Inflammatory macrophage treated with lipopolysaccharide for 1 hour (primary cell): ENCODE results near the gene NME3.
"Not testable (repeated sequence)": the region's sequence is repeated elsewhere in the genome, so short reads cannot be mapped to it uniquely, and the experiment has no call there.

ENCODE experiments used
- DNase-seq, 2 donors: peaks; one replicate each; pipeline ENCODE4 v3.0.0-alpha.2; 2020 to 2022

NME3 gene

DNA sequence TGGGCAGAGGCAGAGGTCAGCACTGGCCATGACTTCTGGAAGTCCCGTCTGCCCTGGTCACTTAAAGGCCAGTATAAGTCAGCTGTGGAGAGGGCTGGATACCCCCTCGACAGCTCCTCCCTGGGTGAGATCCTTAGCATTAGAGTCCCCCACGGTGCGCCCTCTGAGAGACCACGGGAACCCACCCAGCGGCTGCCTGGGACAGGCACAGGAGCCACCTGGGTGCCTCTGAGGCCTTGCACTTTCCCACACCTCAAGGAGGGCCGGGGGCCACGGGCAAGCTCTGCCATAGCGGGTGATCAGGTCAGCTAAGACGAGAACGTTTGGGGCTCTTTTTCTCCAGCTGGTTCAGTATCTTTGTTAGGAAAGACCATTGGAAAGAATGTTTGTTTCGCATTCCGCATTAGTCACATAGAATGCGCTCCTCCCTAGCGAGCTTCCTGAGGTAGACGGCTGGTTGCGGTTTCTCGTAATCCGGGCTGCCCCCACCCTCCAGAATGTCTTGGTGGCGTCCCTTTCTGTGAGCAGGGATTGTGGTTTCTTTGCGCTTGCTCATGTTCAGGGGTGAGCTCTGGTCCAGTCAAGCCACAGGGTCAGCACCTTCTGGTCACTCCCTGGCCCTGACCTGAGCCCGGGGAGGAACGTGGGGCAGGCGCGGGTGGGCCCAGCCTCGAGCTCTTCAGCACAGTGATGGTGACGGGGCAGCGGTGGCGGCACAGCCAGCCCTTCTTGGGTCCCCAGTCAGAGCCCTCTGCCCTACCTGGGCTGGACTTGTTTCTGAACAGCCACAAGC is 25.2 kb downstream of the NME3 start:
- no peak for DNase-seq

DNA sequence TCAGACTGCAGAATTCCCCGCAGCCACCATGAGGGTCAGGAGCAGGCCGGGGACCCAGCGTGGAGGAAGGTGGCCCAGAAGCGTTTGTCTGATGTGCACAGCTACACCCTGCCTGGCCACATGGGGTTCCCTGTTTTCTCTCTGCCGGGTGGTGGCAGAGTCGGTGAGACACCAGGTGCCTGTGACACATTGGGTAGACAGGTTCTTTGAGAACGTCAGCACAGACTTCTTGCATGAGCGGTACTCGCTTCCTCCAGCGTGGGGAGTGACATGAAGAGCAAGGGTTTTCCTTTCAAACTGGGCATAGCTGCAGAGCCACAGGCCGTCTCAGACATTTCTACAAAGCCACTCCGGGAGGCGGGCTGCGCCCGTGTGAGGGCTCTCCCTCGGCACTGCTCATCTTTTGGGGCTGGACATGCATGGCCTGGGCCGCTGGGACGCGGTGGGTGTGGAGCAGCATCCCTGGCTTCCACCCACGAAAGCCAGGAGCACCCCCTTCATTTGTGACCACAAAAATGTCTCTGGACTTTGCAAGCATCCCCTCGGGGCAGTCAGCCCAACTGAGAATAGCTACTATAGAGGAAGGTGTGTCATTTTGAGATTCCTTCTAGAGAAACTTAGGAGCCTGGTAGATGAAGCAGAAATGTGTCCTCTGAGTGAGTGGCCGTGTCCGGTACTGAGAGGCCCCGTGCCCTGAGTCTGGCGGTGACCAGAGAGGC is 26.0 kb downstream of the NME3 start:
- DNase-seq = no peak

DNA sequence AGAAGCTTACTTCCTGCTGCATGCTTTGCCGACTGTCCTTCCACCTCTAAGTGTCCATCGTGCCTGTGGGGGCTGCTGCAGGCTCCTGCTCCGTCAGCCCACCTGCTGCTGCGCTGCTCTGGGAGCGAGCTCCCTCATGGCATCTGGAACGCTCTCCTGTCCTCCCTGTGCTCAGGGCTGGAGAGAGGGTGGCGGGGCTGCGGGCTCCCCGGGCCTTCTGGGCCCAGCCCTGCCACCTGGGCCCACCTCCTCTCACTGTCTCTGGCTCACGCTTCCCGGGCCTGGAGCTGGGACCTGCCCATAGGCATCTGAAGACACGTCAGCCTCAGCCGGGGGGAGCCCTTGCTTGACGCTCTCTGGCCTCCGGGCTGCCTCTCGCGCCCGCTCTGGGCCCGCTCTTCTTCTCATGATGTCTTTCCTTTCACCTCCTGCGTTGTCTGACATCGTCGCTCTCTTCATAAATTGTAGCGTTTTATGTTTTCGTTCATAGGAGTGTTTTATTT is 27.0 kb downstream of the NME3 start:
- DNase-seq = no peak

DNA sequence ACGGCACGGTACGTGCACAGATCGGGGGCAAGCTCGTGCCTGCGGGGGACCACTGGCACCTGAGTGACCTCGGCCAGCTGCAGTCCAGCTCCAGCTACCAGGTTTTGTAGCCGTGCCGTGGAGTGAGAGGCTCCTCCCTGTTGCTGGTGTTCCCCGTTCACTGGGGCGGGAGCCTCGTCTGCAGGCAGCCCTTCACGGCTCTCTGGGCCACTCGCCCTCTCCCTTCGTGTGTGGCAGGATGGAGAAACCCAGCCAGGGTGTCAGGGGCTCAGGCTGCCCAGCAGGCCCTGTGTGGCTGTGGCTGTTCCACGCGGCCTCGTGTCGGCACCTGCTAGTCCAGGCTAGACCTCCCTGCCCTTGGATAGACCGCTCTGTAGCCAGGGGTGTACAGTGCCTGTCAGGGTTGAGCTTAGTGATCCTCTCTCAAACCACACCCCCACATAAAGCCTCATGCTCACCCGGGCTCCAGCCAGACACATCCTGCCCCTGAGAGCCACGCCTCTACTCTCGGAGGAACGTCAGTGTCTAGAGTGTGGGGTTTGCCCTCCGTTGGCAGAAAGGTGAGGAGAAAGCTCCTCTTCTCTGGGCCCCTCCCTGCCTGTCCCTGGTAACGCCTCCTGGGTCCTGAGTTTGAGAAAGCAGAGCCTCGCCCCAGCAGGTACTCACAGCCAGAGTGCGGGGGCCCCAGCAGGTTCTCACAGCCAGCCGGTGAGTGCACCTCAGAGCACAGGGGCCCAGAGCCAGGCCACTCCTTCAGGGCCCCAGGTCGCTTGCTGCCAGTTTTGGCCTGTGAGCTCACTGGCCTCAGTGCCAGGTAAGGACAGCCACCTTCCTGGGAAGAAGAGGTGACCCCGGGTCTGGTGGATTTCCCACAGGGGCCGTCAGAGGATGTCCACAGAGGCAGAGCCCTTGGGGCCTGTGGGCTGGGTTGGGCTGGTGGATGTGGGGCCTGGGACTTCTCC is 27.7 kb downstream of the NME3 start:
- DNase-seq = no peak

DNA sequence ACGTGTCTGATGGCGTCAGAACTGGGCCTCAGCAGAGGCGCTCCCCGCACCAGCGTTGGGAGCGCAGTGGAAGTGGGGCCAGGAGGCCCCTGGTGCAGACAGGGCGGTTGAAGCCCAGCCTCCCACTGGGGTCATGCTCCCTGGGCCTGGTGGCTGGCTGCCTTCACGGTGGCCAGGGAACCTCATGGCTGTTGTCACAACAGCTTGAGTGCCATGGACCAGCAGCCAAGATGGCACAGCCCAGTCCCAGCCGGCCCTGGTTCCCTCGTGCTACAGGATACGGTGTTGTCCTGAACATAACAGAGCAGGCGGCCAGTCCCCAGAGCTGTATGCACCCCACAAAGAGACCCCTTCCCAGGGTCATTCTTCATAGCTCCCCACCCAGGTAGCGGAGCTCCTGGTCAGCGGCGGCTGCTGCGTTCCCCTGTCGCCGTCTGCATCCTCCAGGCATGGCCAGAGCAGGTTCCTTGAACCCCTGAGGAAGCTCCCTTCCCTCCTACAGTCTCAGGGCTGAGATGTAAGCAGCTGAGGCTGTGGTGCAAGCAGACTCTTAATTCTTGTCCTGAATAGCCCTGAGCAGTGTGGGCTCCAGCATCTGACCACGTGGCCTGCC is 29.7 kb downstream of the NME3 start:
- no peak for DNase-seq

DNA sequence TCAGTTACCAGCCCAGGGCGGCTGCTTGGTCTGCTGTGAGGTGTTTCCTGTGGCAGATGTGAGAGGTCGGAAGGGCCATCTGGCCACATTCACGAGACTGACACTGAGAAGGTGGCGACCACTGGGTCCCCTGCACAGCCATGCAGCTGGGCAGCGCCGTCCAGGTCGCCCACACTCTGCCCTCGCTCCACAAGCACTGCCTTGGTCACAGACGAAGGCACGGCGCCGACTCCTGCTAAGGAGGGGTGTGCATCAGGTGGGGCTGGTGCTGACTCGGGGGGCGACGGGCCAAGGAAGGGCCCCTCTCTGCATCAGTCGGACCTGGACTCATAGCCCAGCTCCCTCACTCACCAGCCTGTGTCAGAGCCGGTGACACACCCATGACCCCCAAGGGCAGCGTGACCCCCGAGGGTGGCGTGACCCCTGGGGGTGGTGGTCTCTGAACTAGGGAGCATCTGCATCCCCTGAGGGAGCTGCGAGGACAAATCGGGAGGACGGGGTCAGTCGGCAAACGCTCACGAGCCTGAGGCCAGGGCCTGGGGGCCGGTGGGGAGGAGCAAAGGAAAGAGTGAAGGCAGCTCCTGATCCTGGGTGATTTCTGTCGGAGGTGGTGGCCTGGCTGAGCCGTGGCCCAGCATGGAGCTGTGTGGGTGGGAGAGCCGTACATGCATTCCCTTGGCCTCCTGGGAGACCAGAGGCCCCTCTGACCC is 30.4 kb downstream of the NME3 start:
- DNase-seq = no peak

DNA sequence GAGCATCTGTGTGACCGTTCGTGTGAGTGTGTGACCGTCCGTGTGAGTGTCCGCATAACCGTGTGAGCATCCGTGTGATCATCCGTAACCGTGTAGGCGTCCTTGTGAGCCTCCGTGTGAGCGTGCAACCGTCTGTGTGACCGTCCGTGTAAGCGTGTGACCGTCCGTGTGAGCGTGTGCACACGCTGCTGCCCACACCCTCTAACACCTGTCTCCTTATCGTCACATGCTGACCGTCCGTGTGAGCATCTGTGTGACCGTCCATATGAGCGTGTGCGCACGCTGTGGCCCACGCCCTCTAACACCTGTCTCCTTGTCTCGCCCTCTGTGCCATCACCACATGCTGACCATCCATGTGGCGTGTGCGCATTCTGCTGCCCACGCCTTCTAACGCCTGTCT is 31.1 kb downstream of the NME3 start:
- no peak for DNase-seq

DNA sequence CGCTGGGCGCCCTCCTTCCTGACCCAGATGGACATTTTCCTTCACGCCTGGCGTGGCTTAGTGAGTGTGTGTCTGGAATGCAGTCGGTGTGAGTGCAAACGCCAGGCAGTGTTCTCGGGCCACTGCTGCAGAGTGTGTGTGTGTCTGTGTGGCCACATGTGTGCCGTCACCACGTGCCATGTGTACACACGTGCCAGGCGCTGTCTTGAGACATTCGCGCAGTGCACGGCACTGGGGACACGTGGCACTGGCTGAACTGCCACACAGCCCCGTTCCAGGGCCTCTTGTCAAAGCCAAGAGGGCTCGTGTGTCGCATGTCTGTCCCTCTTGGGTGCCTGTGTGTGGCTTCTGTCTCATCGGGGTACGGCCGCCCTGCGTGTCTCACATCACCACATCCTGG is 36.5 kb downstream of the NME3 start:
- no peak for DNase-seq

DNA sequence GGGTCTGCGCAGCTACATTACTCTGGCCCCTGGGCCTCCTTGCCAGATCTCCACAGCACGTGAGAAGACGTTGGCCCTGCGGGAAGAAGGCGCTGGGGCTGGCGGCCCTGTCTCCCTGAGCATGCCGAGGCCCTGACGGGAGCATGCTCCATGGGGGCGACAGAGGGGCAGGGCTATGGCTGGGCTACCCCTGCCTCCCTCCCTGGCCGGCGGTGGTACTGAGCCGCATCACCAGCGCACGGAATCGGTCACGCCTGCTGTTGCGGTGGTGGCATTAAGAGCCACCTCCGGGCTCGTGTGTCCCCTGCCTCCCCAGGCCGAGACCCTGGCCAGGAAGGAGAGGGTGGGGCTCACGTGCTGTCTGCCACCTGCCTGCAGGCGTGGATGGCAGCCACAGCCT is 37.2 kb downstream of the NME3 start:
- no peak for DNase-seq

DNA sequence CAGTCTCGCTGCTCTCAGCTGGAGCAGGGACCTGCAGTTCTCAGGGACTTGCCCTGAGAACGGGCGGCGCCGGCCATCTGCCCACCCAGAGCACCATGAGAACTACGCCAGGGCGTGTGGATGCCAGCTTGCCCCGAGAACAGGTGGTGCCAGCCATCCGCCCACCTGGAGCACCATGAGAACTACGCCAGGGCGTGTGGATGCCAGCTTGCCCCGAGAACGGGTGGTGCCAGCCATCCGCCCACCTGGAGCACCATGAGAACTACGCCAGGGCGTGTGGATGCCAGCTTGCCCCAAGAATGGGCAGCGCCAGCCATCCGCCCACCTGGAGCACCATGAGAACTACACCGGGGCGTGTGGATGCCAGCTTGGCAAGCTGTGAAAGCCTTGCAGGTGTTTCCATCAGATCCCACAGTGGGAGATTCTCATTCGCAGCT is 38.8 kb downstream of the NME3 start:
- DNase-seq = not testable (repeated sequence)

DNA sequence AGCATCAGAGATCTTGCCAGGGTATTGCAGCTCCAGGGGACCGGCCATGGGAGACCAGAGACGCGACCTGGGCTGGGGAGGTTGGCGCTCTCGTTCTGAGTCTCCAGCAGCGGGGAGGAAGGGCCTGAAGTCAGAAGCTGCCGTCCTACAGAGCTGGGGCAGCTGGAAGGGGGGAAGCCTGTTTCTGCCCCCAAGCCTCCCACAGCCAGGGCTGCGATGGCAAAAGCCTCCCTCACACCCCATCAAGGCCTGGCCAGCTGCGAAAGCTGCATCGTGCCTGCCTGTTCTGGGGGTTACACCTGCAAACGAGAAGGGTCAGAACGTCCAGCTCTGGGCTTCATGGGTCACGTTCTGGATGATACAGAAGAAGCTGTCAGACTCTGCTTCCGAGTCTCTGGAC is 39.3 kb downstream of the NME3 start:
- no peak for DNase-seq

DNA sequence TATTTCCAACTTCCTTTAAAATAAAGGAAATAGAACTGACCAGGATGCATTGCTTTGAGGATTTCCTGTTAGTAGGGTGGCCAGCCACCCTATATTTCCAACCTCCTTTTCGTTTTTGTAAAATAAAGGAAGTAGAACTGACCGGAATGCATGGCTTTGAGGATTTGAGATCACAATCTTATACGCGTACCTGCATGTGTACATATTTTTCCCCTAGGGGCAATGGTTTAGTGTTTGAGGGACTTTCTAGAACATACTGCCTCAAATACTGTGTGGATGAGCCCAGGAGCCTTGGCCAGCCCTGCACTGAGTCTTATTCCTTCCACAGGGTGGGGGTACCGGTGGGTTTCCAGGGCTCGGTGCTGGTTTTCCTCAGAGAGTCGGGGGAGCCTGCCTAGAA is 39.7 kb downstream of the NME3 start:
- no peak for DNase-seq

DNA sequence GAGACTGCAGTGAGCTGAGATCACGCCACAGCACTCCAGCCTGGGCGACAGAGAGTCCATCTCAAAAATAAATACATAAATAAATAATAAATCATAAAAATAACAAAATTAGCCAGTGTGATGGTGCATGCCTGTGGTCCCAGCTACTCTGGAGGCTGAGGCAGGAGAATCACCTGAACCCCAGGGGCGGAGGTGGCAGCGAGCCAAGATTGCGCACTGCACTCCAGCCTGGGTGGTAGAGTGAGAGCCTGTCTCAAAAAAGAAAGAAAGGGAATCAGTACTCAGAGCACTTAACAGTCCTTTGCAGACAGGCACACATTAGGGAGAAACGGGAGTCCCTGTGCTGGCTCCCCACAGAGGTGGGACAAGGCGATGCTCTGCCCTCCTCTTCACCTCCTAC is 40.3 kb downstream of the NME3 start:
- DNase-seq = no peak

DNA sequence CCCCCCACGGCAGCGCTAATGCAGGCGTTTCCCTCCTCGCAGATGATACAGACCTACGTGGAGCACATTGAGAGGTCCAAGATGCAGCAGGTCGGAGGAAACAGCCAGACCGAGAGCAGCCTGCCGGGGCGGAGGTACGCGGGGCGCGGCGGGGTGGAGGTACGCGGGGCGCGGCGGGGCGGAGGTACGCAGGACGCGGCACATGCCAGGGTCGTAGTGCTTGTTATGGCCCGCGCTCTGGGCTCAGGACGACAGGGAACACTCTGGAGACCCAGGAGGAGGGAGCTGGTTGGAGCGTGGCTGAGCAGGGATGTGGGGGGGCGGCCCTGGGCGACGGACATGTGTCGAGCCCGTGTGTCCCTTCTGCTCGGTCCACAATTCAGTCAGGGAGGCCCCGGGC is 41.9 kb downstream of the NME3 start:
- no peak for DNase-seq

DNA sequence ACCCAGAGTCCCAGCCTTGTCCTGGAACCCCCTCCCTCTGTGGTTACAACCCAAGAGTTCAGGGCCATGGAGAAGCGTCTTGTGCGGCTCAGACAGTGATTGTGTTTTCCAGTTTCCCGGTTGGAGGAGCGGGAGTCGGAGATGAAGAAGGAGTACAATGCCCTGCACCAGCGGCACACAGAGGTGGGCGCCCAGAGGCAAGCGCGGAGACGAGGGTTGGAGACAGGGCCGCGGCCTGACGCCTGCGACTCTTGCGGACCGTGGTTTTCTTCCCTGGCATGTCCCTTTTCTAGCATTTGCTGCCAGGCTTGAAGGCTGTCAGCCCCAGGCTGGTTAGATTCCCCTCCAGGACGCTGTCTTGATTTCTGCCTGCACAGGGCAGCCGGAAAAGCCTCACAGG is 42.3 kb downstream of the NME3 start:
- no peak for DNase-seq

DNA sequence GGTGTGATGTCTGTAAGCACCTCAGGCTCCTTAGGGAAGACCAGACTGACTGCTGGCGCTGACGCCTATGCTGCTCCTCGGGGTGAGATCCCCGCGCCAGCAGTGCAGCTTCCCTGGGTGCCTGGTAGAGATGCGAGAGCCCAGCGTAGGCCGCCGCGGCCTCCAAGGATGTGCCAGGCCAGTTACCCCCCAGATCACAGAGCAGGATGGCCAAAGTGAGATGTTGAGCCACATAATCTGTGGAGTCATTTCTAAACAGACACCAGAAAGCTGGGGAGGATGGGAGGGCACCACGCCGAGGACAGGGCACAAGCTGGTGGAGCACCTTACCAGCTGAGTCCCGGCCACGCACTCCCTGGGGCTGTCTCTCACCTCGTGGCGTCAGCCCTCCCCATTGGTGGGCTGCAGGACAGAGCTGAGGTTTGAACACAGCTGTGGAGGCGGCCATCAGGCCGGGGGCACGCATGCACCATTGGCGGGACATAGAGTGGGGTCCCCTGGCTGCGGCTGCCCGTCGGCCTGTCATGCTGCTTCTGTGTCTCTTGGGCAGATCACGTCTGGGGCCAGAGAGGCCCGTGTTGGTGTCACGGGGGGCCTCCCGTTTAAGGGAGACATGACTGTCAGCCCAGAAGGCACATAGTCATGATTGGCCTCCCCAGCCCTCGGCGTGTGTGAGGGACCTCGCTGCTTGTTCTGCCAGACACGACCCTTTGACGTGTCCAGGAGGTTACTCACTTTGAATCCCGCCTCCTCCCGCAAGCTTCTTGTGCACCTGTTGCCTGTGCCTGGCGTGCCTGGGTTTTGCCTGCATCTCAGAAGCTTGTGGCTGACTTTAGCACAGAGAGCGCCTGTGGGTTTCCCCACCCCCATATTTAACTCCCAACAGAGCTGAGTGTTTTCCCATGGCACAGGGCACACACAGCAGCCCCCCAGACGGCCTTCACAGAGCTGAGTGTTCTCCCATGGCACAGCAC is 43.4 kb downstream of the NME3 start:
- DNase-seq = no peak

DNA sequence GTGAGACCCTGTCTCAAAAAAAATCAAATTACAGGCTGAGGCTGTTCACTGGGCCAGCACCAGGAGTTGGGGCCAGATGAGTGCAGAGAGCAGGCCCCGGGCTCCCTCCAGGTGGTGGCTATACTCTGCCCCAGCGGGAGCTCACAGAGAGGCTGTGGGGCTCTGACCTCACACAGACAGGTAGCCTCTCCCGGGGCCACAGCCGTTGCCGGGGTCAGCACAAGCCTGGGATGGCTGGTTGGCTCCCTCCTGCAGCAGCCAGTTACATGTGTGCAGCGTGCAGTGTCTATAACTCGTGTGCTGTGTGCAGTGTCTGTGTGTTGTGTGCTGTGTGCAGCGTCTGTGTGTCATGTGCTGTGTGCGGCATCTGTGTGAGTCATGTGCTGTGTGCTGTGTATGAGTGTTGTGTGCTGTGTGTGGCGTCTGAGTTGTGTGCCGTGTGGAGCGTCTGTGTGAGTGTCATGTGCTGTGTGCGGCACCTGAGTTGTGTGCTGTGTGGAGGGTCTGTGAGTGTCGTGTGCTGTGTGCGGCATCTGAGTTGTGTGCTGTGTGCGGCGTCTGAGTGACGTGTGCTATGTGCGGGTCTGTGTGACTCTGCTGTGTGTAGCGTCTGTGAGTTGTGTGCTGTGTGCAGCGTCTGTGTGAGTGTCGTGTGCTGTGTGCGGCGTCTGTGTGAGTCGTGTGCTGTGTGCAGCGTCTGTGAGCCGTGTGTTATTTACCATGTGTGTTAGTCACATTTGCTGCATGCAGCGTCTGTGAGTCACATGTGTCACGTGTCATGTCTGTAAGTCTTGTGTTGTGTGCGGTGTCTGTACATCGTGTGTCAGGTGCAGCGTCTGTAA is 44.5 kb downstream of the NME3 start:
- no peak for DNase-seq

DNA sequence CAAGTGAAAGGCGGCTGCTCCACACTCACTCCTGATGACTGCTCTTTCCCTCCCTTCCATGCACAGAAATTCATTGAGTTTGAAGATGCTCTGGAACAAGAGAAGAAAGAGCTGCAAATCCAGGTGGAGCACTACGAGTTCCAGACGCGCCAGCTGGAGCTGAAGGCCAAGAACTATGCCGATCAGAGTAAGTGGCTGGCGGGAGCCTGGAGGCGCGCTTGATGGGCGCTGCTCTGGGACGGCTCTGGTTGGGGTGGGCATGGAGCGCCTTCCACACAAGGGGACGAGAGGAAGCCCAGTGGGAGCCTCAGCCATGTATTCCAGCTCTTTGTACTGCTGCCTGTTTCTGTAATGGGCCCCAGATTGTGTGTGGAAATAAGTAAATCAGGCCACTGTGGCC is 46.9 kb downstream of the NME3 start:
- no peak for DNase-seq

DNA sequence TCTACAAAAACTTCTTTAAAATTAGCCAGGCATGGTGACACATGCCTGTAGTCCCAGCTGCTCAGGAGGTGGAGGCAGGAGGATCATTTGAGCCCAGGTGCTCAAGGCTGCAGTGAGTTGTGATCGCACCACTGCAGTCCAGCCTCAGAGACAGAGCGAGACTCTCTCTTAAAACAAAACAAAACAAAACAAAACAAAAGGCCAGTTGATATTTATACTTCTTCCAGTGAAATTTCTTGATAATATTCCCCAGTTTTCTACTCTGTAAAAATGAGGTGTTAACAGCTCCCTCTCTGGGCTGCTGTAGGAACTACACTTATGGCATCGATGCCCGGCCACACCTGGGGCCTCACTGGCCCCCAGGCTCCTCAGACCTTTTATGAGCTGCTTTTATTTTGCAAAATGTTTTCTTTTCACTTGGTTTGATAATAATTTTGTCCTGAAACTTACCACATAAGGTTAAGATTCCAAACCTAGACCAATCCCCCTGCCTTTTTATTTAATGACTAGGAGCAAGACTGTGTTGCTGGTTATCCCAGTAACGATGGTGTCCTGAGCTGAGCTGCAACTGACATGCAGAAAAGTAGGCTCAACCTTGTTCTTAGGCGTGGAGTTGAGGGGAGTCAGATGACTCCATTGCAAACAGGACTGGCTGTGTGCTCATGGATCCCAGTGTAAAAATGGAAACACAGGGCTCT is 47.7 kb downstream of the NME3 start:
- peak in 1 of 2 donors; percentile 70 for DNase-seq
